Progenitor cell of endocrine pancreas (in vitro differentiated cells): Measurements from ENCODE around the gene BNC2. TPM values are rescaled to one million over a fixed set of nuclear protein-coding genes. Genes with fewer than 3 reads are reported as not detected.

Experiments
- DNase-seq: peaks from one replicate; pipeline ENCODE4 v3.0.0; 2021; ENCODE audit warnings: low spot score; ENCODE audit not compliant: unreplicated experiment
- H3K27ac Mint-ChIP-seq: 2 replicates; pipeline ENCODE4 v1.8.0; 2021; ENCODE audit warnings: mild to moderate bottlenecking, moderate library complexity, mixed read lengths
- H3K27me3 Mint-ChIP-seq: 2 replicates; pipeline ENCODE4 v1.8.0; 2021; ENCODE audit warnings: mixed read lengths
- H3K36me3 Mint-ChIP-seq: 2 replicates; pipeline ENCODE4 v1.8.0; 2022; ENCODE audit warnings: mixed read lengths; ENCODE audit not compliant: insufficient read depth
- H3K4me1 Mint-ChIP-seq: 2 replicates; pipeline ENCODE4 v1.8.0; 2021; ENCODE audit warnings: low read depth, mixed read lengths
- H3K4me3 Mint-ChIP-seq: 2 replicates; pipeline ENCODE4 v1.8.0; 2021; ENCODE audit warnings: low read depth, mild to moderate bottlenecking, moderate library complexity, mixed read lengths
- H3K9me3 Mint-ChIP-seq: 2 replicates; pipeline ENCODE4 v1.8.0; 2021; ENCODE audit warnings: low read depth, mixed read lengths
- total RNA-seq: library from RNA; stranded (reverse); gene quantifications from 2 replicates; pipeline ENCODE4 v1.2.1, GENCODE V29; 2021
- TF ChIP-seq, protein P1 (sequence below): fragments of 200-600 bp; sonication (generic); IDR thresholded peaks from one replicate; pipeline ENCODE4 v1.5.0; 2021; ENCODE audit warnings: antibody characterized with exemption, mild to moderate bottlenecking; ENCODE audit not compliant: unreplicated experiment

The BNC2 gene
- total RNA-seq, 1 donor from 2014 or later: 1.0 TPM

DNA sequence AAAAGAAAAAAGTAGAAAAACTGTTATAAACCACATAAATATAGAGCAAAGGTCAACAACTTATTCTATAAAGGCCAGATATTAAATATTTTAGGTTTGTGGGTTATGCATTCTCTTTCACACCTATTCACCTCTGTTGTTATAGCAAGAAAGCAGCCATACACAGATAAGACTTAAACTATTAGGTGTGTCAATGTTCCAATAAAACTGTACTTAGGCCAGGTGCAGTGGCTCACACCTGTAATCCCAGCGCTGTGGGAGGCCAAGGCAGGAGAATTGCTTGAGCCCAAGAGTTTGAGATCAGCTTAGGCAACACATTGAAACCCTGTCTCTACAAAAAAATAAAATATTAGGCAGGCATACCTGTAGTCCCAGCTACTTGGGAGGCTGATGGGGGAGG is 314.7 kb downstream of the BNC2 start:
- H3K36me3 Mint-ChIP-seq: no peaks in the 10 kb centered on the region
- no peaks in the 10 kb centered on the region for H3K27me3 Mint-ChIP-seq
- H3K4me3 Mint-ChIP-seq: no peak overlapping the region
- TF ChIP-seq, protein P1, sequence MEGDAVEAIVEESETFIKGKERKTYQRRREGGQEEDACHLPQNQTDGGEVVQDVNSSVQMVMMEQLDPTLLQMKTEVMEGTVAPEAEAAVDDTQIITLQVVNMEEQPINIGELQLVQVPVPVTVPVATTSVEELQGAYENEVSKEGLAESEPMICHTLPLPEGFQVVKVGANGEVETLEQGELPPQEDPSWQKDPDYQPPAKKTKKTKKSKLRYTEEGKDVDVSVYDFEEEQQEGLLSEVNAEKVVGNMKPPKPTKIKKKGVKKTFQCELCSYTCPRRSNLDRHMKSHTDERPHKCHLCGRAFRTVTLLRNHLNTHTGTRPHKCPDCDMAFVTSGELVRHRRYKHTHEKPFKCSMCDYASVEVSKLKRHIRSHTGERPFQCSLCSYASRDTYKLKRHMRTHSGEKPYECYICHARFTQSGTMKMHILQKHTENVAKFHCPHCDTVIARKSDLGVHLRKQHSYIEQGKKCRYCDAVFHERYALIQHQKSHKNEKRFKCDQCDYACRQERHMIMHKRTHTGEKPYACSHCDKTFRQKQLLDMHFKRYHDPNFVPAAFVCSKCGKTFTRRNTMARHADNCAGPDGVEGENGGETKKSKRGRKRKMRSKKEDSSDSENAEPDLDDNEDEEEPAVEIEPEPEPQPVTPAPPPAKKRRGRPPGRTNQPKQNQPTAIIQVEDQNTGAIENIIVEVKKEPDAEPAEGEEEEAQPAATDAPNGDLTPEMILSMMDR: no peak
- H3K27ac Mint-ChIP-seq: no peak overlapping the region
- H3K9me3 Mint-ChIP-seq: no peaks in the 10 kb centered on the region
- peaks cover 18% of the 10 kb centered on the region for H3K4me1 Mint-ChIP-seq
- no peak for DNase-seq

DNA sequence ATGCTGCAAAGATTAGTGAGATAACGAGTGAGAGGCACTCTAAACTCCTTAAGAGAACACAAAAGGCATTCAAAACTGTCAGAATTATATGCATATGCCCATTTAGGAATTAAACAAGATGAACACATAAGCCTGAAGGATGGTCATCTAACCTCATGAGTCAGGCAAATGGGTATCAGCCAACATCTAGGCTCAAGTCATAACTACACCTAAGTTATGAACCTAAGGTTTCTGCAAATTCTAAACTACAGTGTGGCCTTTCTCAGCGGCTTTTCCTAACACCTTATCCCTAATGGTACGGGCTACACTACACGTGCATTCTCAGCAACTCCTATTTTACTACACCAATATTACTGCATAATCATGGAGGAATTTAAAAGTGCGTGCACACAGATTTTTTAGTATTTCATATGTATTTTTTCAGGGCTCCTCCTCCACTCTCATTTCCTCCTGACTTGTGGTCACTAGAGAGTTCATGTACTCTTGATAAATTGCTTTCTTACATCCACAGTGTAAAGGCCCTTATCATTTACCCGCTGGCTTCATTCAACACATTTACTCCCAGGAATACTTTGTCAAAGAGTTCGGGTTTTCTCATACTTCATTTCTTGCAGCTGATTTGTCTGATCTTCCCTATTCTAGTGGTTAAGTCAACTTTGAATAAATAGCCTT is 316.5 kb downstream of the BNC2 start:
- H3K27ac Mint-ChIP-seq: no peak overlapping the region
- H3K36me3 Mint-ChIP-seq: no peaks in the 10 kb centered on the region
- H3K4me3 Mint-ChIP-seq: no peak overlapping the region
- TF ChIP-seq, protein P1: no peak
- H3K4me1 Mint-ChIP-seq: peaks cover 15% of the 10 kb centered on the region
- H3K9me3 Mint-ChIP-seq: no peaks in the 10 kb centered on the region
- no peak for DNase-seq
- no peaks in the 10 kb centered on the region for H3K27me3 Mint-ChIP-seq

DNA sequence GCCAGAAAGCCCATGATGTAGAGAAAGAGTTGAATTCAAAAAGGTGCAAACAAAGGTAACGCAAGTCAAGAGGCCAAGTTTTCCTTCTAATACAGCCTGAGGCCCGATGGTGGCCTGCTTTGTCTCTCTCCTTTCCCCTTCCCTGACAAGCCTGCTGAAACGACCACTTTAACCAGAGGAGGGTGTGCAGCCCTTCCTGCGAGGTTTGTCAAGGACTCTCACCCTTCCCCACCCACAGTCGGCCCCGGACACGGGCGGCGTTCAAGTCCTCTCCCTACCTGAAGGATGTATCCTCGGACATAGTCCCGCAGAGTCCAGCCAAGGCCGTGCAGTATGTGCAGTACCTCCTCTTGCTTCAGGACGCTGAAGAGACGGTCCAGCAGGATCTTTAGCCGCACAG is 318.2 kb downstream of the BNC2 start:
- DNase-seq: no peak
- Mint-ChIP-seq H3K9me3 (no peaks in the 10 kb centered on the region), H3K4me3 (no peak overlapping the region), H3K27ac (no peak overlapping the region), H3K4me1 (peaks cover 18% of the 10 kb centered on the region), H3K27me3 (no peaks in the 10 kb centered on the region), H3K36me3 (no peaks in the 10 kb centered on the region)
- TF ChIP-seq, protein P1: no peak

DNA sequence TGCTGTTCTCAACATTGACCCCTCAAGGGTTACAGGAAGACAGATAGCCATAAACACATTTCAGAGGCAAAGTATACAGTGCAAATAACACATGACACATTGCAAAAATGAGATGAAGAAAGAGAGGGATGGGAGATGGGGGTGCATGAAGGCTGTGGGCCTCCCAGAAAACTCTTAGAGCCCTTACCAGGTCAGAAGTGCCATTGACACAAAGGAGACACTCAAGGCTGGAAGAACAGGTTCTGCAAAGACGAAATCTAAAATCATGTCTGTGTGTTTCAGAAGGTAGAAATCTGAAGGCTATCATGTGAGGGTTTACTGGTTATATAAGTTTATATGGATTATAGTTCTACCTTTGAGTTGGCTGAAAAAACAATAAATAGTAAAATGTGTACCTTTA is 318.8 kb downstream of the BNC2 start:
- H3K9me3 Mint-ChIP-seq: no peaks in the 10 kb centered on the region
- H3K36me3 Mint-ChIP-seq: no peaks in the 10 kb centered on the region
- no peak overlapping the region for H3K27ac Mint-ChIP-seq
- TF ChIP-seq, protein P1: no peak
- H3K4me3 Mint-ChIP-seq: no peak overlapping the region
- no peaks in the 10 kb centered on the region for H3K27me3 Mint-ChIP-seq
- H3K4me1 Mint-ChIP-seq: peaks cover 19% of the 10 kb centered on the region
- DNase-seq: no peak

DNA sequence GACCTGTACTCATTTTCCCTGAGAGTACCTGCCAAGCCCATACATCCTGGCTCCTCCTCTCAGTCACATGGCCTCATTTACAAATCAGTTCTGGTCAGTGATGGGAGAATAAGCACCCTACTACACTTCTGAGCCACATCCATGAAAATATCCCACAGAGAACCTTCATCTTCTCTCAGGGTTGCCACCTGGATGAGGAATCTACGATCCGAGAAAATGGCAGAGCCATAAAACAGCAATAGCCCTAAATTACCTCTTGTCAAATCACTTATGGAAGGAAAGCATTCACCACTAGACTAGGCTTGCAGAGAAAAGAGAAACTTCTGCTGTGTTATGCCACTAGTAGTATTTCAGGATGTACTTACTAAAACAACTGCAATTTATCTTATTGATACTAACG is 324.8 kb downstream of the BNC2 start:
- Mint-ChIP-seq H3K36me3 (no peaks in the 10 kb centered on the region), H3K4me3 (no peak overlapping the region), H3K27me3 (peaks cover 3% of the 10 kb centered on the region), H3K9me3 (no peaks in the 10 kb centered on the region), H3K27ac (no peak overlapping the region), H3K4me1 (peaks cover 11% of the 10 kb centered on the region)
- DNase-seq: no peak
- TF ChIP-seq, protein P1: no peak
